Liver (tissue), 9 donors: ENCODE results near the gene ITPKA. TPM values are rescaled to one million over a fixed set of nuclear protein-coding genes. Genes with fewer than 3 reads are reported as not detected.
A peak's percentile ranks its signal among the peaks of the same experiment; 100 is the strongest.

ENCODE experiments used
- DNase-seq: peaks from one replicate; pipeline ENCODE4 v3.0.0-alpha.2; 2017; ENCODE audit warnings: low spot score
- H3K27ac ChIP-seq, 2 donors: one replicate each; pipeline ENCODE4 v1.7.0; 2013; ENCODE audit warnings: inconsistent platforms in 2 of 2, low read length in 2 of 2, control low read depth in 1 of 2, low read depth in 1 of 2, mild to moderate bottlenecking in 1 of 2
- H3K27me3 ChIP-seq, 4 donors: one replicate each; pipeline versions ENCODE4 v1.6.1 to v1.7.0; 2013; ENCODE audit warnings: low read length in 3 of 4, inconsistent platforms in 1 of 4, mild to moderate bottlenecking in 1 of 4, moderate library complexity in 1 of 4; ENCODE audit not compliant: control insufficient read depth in 4 of 4, insufficient read depth in 4 of 4
- H3K36me3 ChIP-seq, 4 donors: one replicate each; pipeline versions ENCODE4 v1.6.1 to v1.7.0; 2013; ENCODE audit warnings: low read length in 3 of 4, mild to moderate bottlenecking in 3 of 4, low read depth in 1 of 4, moderate library complexity in 1 of 4; ENCODE audit not compliant: control insufficient read depth in 4 of 4, insufficient read depth in 3 of 4
- H3K4me1 ChIP-seq, 4 donors: one replicate each; pipeline versions ENCODE4 v1.6.1 to v1.7.0; 2013; ENCODE audit warnings: low read length in 3 of 4, mild to moderate bottlenecking in 3 of 4, moderate library complexity in 1 of 4; ENCODE audit not compliant: control insufficient read depth in 4 of 4, insufficient read depth in 4 of 4
- H3K4me3 ChIP-seq, 3 donors: one replicate each; pipeline versions ENCODE4 v1.6.1 to v1.7.0; 2013; ENCODE audit warnings: low read length in 3 of 3, control low read depth in 1 of 3, low read depth in 1 of 3, mild to moderate bottlenecking in 1 of 3
- H3K9ac ChIP-seq, 2 donors: one replicate each; pipeline ENCODE4 v1.7.0; 2013; ENCODE audit warnings: low read length in 2 of 2, mild to moderate bottlenecking in 2 of 2, moderate library complexity in 2 of 2, control low read depth in 1 of 2, low read depth in 1 of 2
- H3K9me3 ChIP-seq, 4 donors: one replicate each; pipeline versions ENCODE4 v1.6.1 to v1.7.0; 2013; ENCODE audit warnings: low read length in 3 of 4; ENCODE audit not compliant: control insufficient read depth in 4 of 4
- EGR1 ChIP-seq, 2 donors: IDR thresholded peaks; 2 replicates each; pipeline ENCODE4 v1.6.1; 2016 to 2018; ENCODE audit warnings: antibody characterized with exemption in 2 of 2, low read depth in 2 of 2
- FOXA1 ChIP-seq: IDR thresholded peaks from 2 replicates; pipeline ENCODE4 v1.6.1; 2016; ENCODE audit warnings: antibody characterized with exemption
- FOXA2 ChIP-seq: IDR thresholded peaks from 2 replicates; pipeline ENCODE4 v1.6.1; 2016; ENCODE audit warnings: antibody characterized with exemption
- GABPA ChIP-seq, 2 donors: IDR thresholded peaks in 1 of 2; conservative IDR thresholded peaks in 1 of 2; 2 replicates each; pipeline ENCODE4 v1.6.1; 2016; ENCODE audit warnings: antibody characterized with exemption in 2 of 2, mild to moderate bottlenecking in 1 of 2, moderate library complexity in 1 of 2
- HNF4A ChIP-seq, 2 donors: conservative IDR thresholded peaks; 2 replicates each; pipeline ENCODE4 v1.6.1; 2016; ENCODE audit warnings: antibody characterized with exemption in 2 of 2, mild to moderate bottlenecking in 2 of 2
- HNF4G ChIP-seq: IDR thresholded peaks from 2 replicates; pipeline ENCODE4 v1.6.1; 2016; ENCODE audit warnings: antibody characterized with exemption
- JUND ChIP-seq, 2 donors: IDR thresholded peaks; 2 replicates each; pipeline ENCODE4 v1.6.1; 2016; ENCODE audit warnings: antibody characterized with exemption in 2 of 2
- MAX ChIP-seq: IDR thresholded peaks from 2 replicates; pipeline ENCODE4 v1.6.1; 2016; ENCODE audit warnings: antibody characterized with exemption
- NR2F2 ChIP-seq: IDR thresholded peaks from 2 replicates; pipeline ENCODE4 v1.6.1; 2016; ENCODE audit warnings: antibody characterized with exemption
- RAD21 ChIP-seq, 2 donors: IDR thresholded peaks; 2 replicates each; pipeline ENCODE4 v1.6.1; 2016; ENCODE audit warnings: antibody characterized with exemption in 2 of 2, mild to moderate bottlenecking in 2 of 2
- REST ChIP-seq: IDR thresholded peaks from 2 replicates; pipeline ENCODE4 v1.6.1; 2016; ENCODE audit warnings: antibody characterized with exemption, mild to moderate bottlenecking
- RXRA ChIP-seq, 2 donors: IDR thresholded peaks; 2 replicates each; pipeline ENCODE4 v1.6.1; 2017 to 2018; ENCODE audit warnings: antibody characterized with exemption in 2 of 2, mild to moderate bottlenecking in 1 of 2
- SP1 ChIP-seq: IDR thresholded peaks from 2 replicates; pipeline ENCODE4 v1.6.1; 2018; ENCODE audit warnings: antibody characterized with exemption, mild to moderate bottlenecking
- TAF1 ChIP-seq: conservative IDR thresholded peaks from 2 replicates; pipeline ENCODE4 v1.6.1; 2016; ENCODE audit warnings: antibody characterized with exemption, mild to moderate bottlenecking
- YY1 ChIP-seq: IDR thresholded peaks from 2 replicates; pipeline ENCODE4 v1.6.1; 2016; ENCODE audit warnings: antibody characterized with exemption, mild to moderate bottlenecking
- WGBS: extraction: QIAGEN DNeasy Blood & Tissue Kit; methylation state at CpG from one replicate; pipeline ENCODE4 v1.1.7; 2013; 5-methylcytosine and 5-hydroxymethylcytosine counted together
- polyA plus RNA-seq, 2 donors: library from polyadenylated mRNA; stranded (reverse) in 1 of 2; unstranded in 1 of 2; fragments of 200-250 nt in 1 of 2; fragments of >200 nt in 1 of 2; fragmentation: Nextera tagmentation in 1 of 2; extraction: Ambion mirVana in 1 of 2; gene quantifications; one replicate each; pipeline versions ENCODE4 v1.2.1 to v1.2.3, GENCODE V29; 2013 to 2015
- total RNA-seq, 2 donors: library from RNA; depleted of rRNA; stranded (reverse); fragments of >200 nt; gene quantifications; one replicate each; pipeline ENCODE4 v1.2.3, GENCODE V29; 2014
- TF ChIP-seq, protein P1 (sequence below): IDR thresholded peaks from 2 replicates; pipeline ENCODE4 v1.6.1; 2016; ENCODE audit warnings: antibody characterized with exemption
- TF ChIP-seq, protein P2 (sequence below): fragments of 150-350 bp; IDR thresholded peaks from 2 replicates; pipeline ENCODE4 v1.5.1; 2017; ENCODE audit warnings: improper control_type of control experiment, low read depth, low read length; ENCODE audit not compliant: missing input control
- donor health status: healthy.
- donor health status: healthy.
- donor health status: healthy.
- donor health status: healthy.
- donor health status: healthy.

The ITPKA gene
- total and polyA plus RNA-seq, 4 donors: 0.36 to 2.4 (median 1.2) TPM

- TF ChIP-seq REST: no peak
- no peak for TF ChIP-seq JUND (IDR thresholded peaks at IDR 0.05)
- peak in 1 of 2 donors; percentile 9 for TF ChIP-seq HNF4A (conservative IDR thresholded peaks at IDR 0.05)
- no peak for TF ChIP-seq NR2F2
- TF ChIP-seq EGR1 (IDR thresholded peaks at IDR 0.05; ENCODE audit: low read depth in 2 of 2): no peak
Measured at GRCh38 chr15:41474436-41474835, 19.2 kb upstream of the ITPKA start (continued).

DNA sequence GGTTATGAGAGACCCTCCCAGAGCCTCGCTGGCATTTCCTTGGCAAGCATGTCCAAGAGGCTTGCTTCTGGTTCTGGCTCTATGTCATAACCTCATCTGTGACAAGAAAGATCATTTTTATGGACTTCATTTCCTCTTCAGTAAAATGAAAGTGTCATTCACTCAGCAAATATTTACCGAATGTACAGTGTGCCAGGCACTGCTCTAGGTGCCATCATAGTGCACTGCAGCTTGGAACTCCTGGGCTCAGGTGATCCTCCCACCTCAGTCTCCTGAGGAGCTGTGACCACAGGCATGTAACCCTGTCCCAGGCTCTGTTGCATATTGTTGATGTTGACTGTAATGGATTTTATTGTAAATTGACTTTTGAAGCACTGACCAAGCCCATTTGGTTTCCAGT is 18.7 kb upstream of the ITPKA start:
- H3K27ac ChIP-seq: peak overlapping the region in 1 of 2 donors; percentile 63
- H3K9me3 ChIP-seq: no peaks in the 10 kb centered on the region
- H3K27me3 ChIP-seq: no peaks in the 10 kb centered on the region
- H3K36me3 ChIP-seq: peaks cover 8 to 61% (median 53%) of the 10 kb centered on the region in 4 donors
- DNase-seq: no peak
- peaks cover 4 to 11% (median 9%) of the 10 kb centered on the region in 4 donors for H3K4me1 ChIP-seq
- no peak overlapping the region for H3K4me3 ChIP-seq
- TF ChIP-seq EGR1 (IDR thresholded peaks at IDR 0.05; ENCODE audit: low read depth in 2 of 2) (no peak), FOXA1 (no peak), TAF1 (no peak), YY1 (no peak), HNF4A (conservative IDR thresholded peaks at IDR 0.05) (no peak), NR2F2 (no peak), FOXA2 (no peak), SP1 (no peak), GABPA (IDR thresholded peaks at IDR 0.05 in 1 of 2, conservative IDR thresholded peaks at IDR 0.05 in 1 of 2) (no peak), REST (no peak), MAX (no peak), JUND (IDR thresholded peaks at IDR 0.05) (no peak), RAD21 (IDR thresholded peaks at IDR 0.05) (no peak), HNF4G (no peak), RXRA (IDR thresholded peaks at IDR 0.05) (no peak)
- TF ChIP-seq, protein P1, sequence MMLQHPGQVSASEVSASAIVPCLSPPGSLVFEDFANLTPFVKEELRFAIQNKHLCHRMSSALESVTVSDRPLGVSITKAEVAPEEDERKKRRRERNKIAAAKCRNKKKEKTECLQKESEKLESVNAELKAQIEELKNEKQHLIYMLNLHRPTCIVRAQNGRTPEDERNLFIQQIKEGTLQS: no peak
- TF ChIP-seq, protein P2, sequence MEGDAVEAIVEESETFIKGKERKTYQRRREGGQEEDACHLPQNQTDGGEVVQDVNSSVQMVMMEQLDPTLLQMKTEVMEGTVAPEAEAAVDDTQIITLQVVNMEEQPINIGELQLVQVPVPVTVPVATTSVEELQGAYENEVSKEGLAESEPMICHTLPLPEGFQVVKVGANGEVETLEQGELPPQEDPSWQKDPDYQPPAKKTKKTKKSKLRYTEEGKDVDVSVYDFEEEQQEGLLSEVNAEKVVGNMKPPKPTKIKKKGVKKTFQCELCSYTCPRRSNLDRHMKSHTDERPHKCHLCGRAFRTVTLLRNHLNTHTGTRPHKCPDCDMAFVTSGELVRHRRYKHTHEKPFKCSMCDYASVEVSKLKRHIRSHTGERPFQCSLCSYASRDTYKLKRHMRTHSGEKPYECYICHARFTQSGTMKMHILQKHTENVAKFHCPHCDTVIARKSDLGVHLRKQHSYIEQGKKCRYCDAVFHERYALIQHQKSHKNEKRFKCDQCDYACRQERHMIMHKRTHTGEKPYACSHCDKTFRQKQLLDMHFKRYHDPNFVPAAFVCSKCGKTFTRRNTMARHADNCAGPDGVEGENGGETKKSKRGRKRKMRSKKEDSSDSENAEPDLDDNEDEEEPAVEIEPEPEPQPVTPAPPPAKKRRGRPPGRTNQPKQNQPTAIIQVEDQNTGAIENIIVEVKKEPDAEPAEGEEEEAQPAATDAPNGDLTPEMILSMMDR: no peak
- 57% methylated on average over 2 of the region's 2 CpGs for WGBS
- H3K9ac ChIP-seq: no peak overlapping the region
